ENCODE data around the gene WDR90.

Gene WDR90

GRCh38 chr16:692356-693108 lies 43.4 kb downstream of the WDR90 start:
- DNase-seq: no peak

GRCh38 chr16:693364-693763 lies 44.2 kb downstream of the WDR90 start:
- no peak for DNase-seq

DNA sequence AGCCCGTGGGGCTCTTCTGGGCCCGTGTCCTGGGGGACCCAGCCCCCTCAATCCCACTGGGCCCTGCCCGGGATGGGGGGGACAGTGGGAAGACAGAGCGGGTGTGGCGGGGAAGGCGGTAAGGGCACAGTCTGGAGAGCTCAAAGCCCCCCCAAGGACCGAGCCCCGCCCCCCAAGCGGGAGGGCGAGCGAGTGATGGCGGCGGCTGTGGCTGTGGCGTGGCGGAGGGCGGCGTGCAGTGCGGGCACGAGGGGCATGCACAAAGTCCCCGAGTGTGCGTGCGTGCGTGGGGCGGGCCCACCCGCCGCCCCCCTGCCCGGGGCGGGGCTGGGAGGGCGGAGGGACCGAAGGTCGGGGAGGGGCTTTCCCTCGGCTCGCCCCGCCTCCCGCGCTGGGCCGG lies 44.6 kb downstream of the WDR90 start:
- no peak for DNase-seq

DNA sequence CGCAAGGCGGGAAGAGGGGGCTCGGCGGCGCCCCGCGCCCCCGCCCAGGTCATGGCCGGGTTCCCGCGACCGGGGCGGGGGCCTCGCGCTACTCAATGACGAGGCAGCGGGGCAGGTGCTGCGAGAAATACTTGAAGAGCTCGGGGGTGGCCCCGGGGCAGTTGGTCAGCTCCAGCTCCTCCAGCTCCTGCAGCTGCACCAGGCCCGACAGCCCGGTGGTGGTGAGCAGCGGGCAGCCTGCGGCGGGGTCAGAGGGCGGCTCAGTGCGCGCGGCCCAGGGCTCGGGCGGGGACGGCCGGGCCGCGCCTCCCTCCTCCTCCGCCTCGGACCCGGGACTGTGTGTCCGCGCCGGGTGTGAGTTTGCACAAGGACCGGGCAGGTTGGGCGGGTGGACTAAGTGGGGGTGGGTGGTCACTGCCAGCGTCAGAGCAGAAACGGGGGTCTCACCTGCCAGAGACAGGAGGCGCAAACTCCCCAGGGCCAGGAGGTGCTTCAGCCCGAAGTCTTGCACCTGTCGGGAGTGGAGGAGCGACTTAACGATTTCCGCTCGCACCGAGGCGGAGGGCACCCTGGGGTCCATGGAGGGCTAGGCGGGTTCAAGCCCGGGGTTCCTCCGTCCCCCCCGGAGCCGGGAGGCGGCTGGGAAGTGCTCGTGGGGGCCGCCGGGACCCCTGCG lies 45.2 kb downstream of the WDR90 start:
- no peak for DNase-seq

DNA sequence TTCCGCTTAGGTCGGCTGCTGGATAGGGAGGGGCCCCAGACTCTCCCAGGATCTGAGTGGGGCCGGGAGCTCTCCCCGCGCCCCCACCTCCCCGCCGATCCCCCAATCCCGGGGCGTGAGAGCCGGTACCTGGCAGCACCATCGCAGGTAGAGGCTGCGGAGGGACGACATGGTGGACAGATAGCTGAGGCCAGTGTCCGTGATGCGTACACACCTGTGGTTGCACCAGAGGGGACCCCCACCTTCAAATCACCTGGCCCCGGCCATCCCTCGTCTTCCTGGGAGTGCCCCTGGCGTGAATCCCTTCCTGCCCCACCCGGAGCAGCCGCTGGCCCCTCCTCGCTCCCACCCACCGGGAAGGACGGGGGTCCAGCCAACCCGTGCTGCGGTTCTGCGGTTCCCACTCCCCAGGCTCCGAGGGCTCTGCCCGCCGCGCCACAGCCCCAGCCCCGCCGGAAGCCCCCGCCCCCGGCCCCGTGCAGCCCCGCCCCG lies 45.7 kb downstream of the WDR90 start:
- DNase-seq: no peak

- DNase-seq: no peak
Observed at GRCh38 chr16:695355-696089, 46.4 kb downstream of the WDR90 start.

DNA sequence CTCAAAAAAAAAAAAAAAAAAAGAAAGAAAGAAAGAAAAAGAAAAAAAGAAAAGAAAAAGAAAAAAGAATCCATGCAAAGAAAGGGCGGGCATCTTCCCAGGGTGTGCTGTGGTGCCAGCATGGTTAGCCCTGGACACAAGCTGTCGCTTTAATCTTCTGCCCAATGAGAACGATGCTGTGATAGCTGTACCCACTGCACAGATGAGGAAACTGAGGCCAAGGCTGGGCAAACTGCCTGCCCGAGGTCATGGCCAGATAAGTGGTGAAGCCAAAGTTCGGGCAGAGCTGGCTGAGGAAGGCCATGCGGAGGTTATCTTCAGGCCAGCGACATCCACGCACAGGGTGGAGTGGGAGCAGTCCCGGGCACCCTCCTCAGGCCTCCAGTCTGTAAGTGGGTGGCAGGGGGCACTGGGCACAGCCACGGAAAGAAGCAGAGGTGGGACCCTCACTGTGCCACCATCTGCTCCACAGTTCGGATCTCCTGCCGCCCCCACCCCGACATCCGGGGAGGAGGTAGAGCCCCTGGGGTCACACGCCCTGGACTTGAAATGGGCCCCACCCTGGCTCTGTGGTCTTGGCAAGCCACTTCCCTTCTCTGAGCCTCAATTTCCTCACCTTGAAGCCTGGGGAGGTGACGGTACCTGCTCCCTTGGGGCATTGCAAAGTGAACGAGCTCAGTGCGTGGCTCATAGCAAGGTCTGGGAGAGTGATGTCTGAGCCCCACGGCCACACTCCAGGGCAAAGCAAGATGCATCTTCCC lies 49.9 kb downstream of the WDR90 start:
- no peak for DNase-seq

DNA sequence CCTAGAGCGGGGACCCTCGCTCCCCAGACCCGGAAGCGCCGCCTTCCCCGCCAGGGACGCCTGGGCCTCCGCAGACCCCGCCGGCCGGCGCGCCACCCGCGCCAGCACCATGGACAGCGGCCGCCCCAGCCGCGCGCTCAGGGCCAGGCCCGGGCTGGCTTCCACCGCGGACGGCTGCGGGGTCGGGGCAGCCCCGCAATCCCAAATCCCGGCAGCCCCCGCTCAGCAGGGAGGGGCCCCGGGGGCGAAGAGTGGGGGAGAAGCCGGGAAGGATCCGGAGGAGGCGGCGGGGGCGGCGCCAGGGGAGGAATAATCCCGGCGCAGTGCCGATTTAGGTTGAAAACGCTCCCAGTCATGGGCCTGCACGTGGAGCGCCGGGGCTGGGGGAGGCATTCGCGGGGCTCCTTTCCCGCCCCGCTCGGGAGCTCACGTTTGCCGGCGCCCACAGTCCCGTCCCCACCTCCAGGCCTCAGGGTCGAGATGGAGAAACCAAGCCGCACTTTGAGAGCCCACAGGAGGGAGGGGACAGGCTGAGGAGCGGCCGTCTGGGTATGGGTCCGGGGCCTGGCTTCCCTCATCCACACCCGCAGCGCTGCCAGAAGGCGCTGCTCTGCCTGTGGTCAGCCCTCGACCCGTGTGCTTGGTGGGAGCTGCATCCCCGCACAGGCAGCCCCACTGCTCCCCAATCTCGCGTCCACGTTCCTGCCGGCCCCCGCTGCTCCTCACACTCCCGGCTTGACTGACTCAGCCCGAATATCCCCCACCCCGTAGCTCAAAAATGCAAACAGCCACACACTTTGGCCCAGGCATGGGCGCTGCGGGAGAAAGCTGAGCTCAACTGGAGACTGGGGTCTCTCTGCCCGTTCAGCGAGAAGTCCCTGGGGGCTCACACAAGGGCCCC lies 51.8 kb downstream of the WDR90 start:
- DNase-seq: no peak

DNA sequence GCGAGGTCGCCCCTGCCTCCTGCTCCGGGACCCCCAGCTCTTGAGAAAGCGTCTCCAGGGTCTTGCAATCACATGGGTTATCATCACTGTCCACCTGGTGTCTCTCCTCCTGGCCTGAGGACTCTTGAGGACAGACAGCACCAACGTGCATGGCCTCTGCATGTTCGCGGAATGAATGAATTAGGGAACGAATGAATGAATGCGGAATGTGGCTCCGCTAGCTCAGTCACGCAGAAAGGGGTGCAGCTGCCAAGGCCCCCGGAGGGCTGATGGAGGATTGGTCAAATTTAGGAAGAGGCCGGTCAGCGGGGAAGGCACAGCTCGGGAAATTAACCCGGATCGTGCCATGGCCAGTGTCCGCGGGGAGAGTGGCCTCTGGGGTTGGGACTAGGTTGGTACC lies 53.2 kb downstream of the WDR90 start:
- DNase-seq: no peak

DNA sequence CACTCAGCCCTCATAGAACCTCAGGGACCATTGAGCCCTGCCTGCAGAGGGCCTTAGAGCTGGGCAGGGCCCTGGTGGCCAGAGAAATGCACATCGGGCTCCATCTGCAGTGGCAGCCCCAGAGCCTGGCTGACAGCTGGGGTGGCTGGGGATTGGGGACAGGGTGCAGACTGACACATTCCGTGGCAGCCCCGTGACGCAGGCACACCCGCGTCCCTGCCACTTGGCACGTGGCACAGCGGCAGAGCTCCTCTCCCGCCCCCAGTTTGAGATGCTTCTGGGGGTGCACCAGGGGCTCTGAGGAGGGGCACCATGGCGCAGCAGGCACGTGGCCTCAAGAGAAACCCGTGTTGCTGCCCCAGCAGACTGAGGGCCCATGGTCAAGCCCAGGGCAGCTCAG lies 54.2 kb downstream of the WDR90 start:
- no peak for DNase-seq

- DNase-seq: no peak
Observed at GRCh38 chr16:704047-704446, 54.9 kb downstream of the WDR90 start.

DNA sequence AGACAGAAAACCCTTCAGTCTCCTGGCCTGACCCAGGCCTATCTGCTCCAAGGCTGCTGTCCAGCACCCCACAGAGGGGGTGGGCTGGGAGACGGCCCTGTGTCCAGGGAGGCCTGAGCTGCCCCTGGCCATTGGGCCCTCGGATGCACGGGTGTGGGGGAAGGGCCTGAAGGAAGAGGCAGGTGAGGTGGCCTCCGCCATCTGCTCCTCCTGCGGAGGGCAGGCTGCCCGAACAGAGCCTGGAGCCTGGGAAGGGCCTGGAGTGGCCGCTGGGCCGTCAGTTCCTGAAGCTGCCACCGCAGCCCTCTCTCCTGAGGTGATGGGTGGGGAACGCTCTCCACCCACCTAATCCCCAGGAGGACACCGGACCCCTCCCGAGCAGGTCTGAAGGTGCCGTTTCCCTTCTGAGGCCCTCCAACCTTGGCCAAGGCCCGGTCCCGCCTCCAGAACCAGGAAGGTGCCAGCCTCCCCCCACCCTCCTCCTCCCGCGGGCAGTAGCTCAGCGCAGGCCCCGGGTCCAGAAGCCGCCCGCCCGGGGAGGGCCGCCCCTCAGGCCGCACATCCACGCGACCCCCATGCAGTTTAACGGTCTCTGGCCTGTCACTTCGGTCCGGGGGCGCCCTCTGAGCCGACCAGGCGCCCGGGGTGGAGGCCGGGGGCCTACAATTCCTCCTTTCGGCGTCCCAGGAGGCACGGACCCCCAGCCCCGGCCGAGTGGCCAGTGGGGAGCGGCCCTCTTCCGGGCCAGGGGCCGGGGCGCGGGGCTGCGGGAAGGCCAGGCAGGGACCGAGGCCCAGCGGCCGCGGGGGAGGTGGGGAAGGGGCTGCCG lies 55.6 kb downstream of the WDR90 start:
- no peak for DNase-seq

- DNase-seq: no peak
Observed at GRCh38 chr16:705431-706188, 56.4 kb downstream of the WDR90 start, which contains the start of gene FBXL16. TSS of gene FBXL16 (minus strand) at chr16:705801. CDS start at chr16:697405, 8,396 bp downstream.

- DNase-seq: no peak
Observed at GRCh38 chr16:706189-707061, 57.3 kb downstream of the WDR90 start.

- no peak for DNase-seq
Observed at GRCh38 chr16:707062-707538, 57.9 kb downstream of the WDR90 start.

GRCh38 chr16:708019-708418 lies 58.9 kb downstream of the WDR90 start:
- no peak for DNase-seq

DNA sequence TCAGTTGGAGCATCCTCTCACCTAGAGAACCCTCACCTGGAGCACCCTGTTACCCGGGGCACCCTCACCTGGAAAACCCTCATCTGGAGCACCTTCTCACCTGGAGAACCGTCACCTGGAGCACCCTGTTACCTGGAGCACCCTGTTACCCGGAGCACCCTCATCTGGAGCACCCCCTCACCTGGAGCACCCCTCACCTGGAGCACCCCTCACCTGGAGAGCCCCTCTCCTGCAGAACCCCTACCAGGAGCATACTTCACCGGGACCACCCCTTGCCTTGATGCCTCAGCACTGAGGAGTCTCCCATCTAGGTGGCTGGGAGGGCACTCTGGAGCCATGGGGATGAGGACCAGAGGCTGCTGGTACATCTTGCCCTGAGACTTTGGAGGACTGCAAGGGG lies 59.8 kb downstream of the WDR90 start:
- DNase-seq: no peak

DNA sequence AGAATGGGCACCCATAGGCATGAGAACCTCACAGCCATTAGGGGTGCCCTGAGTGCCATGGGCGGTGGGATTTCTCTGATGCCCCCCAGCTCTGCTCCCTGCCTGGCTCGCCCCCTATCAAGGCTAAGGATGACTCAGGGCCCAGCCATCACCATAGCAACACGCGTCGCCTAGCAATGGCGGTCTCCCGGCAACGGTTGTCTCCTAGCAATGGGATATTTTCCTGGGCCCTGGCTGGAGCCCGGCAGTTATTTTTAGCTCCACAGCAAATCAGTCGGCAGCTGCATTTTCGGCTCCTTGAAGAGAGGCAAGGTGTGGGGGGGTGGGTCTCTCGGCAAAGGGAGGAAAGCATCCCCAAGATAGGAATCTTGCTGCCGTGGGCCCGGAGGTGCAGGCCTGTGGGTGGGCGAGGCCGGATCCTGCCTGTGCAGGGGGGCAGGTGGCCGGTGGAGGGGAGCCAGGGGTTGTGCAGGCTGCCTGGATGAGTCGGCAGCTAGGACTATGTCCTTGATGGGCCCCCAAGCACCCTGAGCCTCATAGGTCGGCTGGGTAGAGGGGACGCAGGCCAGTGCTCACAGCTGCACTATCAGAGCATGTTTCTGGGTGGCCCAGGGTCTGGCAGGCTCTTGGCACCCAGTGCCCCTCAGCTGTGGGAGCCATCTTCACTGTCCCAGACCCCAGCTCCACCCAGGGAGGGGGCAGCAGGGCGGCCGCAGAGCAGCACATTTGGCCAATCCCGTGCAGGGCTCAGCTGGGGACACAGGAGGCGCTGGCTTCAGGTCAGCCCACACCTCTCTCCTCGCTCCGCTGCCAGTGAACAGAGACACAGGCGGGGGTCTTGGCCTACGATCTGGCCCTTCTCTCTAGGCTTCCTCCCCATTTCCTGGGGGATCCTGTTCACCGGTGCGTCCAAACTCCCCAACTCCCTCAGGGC lies 60.7 kb downstream of the WDR90 start:
- DNase-seq: no peak
